ENCODE measurements around the gene METAP1D. TPM values are rescaled to one million over a fixed set of nuclear protein-coding genes. Genes with fewer than 3 reads are reported as not detected.

METAP1D gene
- total RNA-seq, 4 donors from 2014 or later = 0.75 to 6.4 (median 3.6) TPM

- intact Hi-C loops (cut with DNase I; ENCODE audit: low total_unique reads) = no loop called here
- WGBS, 2 donors (ENCODE audit: low coverage in 1 of 2) = 93 to 98% methylated on average over 8 of the region's 8 CpGs
These were observed 33.5 kb upstream of the METAP1D start for GRCh38 chr2:171966235-171966634.

GRCh38 chr2:171966688-171967087, 33.1 kb upstream of the METAP1D start:
- H3K27me3 ChIP-seq = no peaks in the 10 kb centered on the region
- peaks cover 0 to 9% (median 6%) of the 10 kb centered on the region in 4 donors for H3K36me3 ChIP-seq
- H3K4me1 ChIP-seq = no peaks in the 10 kb centered on the region
- intact Hi-C loops (cut with DNase I; ENCODE audit: low total_unique reads) = no loop called here
- H3K27ac ChIP-seq = no peak overlapping the region
- DNase-seq = no peak
- TF ChIP-seq EP300 (IDR thresholded peaks at IDR 0.05; ENCODE audit: low read depth) (no peak), POLR2AphosphoS5 (IDR thresholded peaks at IDR 0.05) (no peak), CTCF (IDR thresholded peaks at IDR 0.05) (no peak), POLR2A (IDR thresholded peaks at IDR 0.05) (no peak)
- no peak overlapping the region for H3K4me3 ChIP-seq
- in situ Hi-C loops (cut with MboI; ENCODE audit: low pct_ligation_motif_present in 1 of 4, low pct_unique_long_range_greater_than_20kb in 1 of 4, low sequenced_read_pairs in 3 of 4) = no loop called here
- H3K9me3 ChIP-seq = no peaks in the 10 kb centered on the region

More at GRCh38 chr2:171966235-171966634, 33.5 kb upstream of the METAP1D start:
- TF ChIP-seq POLR2A (IDR thresholded peaks at IDR 0.05) (no peak), CTCF (IDR thresholded peaks at IDR 0.05) (no peak), EP300 (IDR thresholded peaks at IDR 0.05; ENCODE audit: low read depth) (no peak), POLR2AphosphoS5 (IDR thresholded peaks at IDR 0.05) (no peak)
- Histone ChIP-seq H3K4me1 (no peaks in the 10 kb centered on the region), H3K27me3 (no peaks in the 10 kb centered on the region), H3K27ac (no peak overlapping the region), H3K4me3 (no peak overlapping the region), H3K9me3 (no peaks in the 10 kb centered on the region), H3K36me3 (peaks cover 0 to 9% (median 6%) of the 10 kb centered on the region in 4 donors)
- in situ Hi-C loops (cut with MboI; ENCODE audit: low pct_ligation_motif_present in 1 of 4, low pct_unique_long_range_greater_than_20kb in 1 of 4, low sequenced_read_pairs in 3 of 4) = no loop called here
- DNase-seq = no peak

GRCh38 chr2:171968509-171968908, 31.2 kb upstream of the METAP1D start:
- in situ Hi-C loops (cut with MboI; ENCODE audit: low pct_ligation_motif_present in 1 of 4, low pct_unique_long_range_greater_than_20kb in 1 of 4, low sequenced_read_pairs in 3 of 4) (no loop called here), intact Hi-C loops (cut with DNase I; ENCODE audit: low total_unique reads) (no loop called here)
- H3K36me3 ChIP-seq = peaks cover 0 to 9% (median 6%) of the 10 kb centered on the region in 4 donors

GRCh38 chr2:171972329-171972982, 27.3 kb upstream of the METAP1D start:
- no peaks in the 10 kb centered on the region for H3K9me3 ChIP-seq
- no peak for TF ChIP-seq CTCF (IDR thresholded peaks at IDR 0.05)
- TF ChIP-seq POLR2AphosphoS5 (IDR thresholded peaks at IDR 0.05) = no peak
- no peak for TF ChIP-seq POLR2A (IDR thresholded peaks at IDR 0.05)
- TF ChIP-seq EP300 (IDR thresholded peaks at IDR 0.05; ENCODE audit: low read depth) = no peak
- H3K4me3 ChIP-seq = no peak overlapping the region
- no peaks in the 10 kb centered on the region for H3K27me3 ChIP-seq
- peaks cover 0 to 10% (median 5%) of the 10 kb centered on the region in 4 donors for H3K36me3 ChIP-seq
- DNase-seq = no peak
- 92 to 100% methylated on average over 1 to 2 of the region's 2 CpGs for WGBS, 2 donors (ENCODE audit: low coverage in 1 of 2)
- no peaks in the 10 kb centered on the region for H3K4me1 ChIP-seq
- intact Hi-C loops (cut with DNase I; ENCODE audit: low total_unique reads) (no loop called here), in situ Hi-C loops (cut with MboI; ENCODE audit: low pct_ligation_motif_present in 1 of 4, low pct_unique_long_range_greater_than_20kb in 1 of 4, low sequenced_read_pairs in 3 of 4) (no loop called here)
- H3K27ac ChIP-seq = no peak overlapping the region

More at GRCh38 chr2:171968509-171968908, 31.2 kb upstream of the METAP1D start:
- no peak for TF ChIP-seq POLR2AphosphoS5 (IDR thresholded peaks at IDR 0.05)
- no peak for TF ChIP-seq CTCF (IDR thresholded peaks at IDR 0.05)
- no peak for TF ChIP-seq POLR2A (IDR thresholded peaks at IDR 0.05)
- no peak for TF ChIP-seq EP300 (IDR thresholded peaks at IDR 0.05; ENCODE audit: low read depth)
- Histone ChIP-seq H3K4me3 (no peak overlapping the region), H3K27me3 (no peaks in the 10 kb centered on the region), H3K9me3 (no peaks in the 10 kb centered on the region), H3K27ac (no peak overlapping the region), H3K4me1 (no peaks in the 10 kb centered on the region)
- no peak for DNase-seq
